HL-60 (cell line): ENCODE data around the gene GRID2.

Experiments
- DNase-seq, 2 experiments: peaks; one replicate each; pipeline ENCODE4 v3.0.0-alpha.2; 2010 to 2020; ENCODE audit warnings: low read depth in 1 of 2, low spot score in 1 of 2
- H3K27ac ChIP-seq: fragments of 250-450 bp; sonication (Bioruptor Pico); replicated peaks from 2 replicates; pipeline ENCODE4 v1.5.1; 2020; ENCODE audit warnings: mild to moderate bottlenecking, moderate library complexity
- H3K27me3 ChIP-seq: fragments of 250-450 bp; sonication (Bioruptor Pico); 2 replicates; pipeline ENCODE4 v1.5.1; 2021; ENCODE audit warnings: mild to moderate bottlenecking, moderate library complexity; ENCODE audit not compliant: insufficient read depth, poor library complexity, severe bottlenecking
- H3K4me3 ChIP-seq: replicated peaks from 2 replicates; pipeline ENCODE4 v1.5.1; 2011; ENCODE audit warnings: mild to moderate bottlenecking, control low read depth, low read length; ENCODE audit not compliant: insufficient read depth
- CTCF ChIP-seq: IDR thresholded peaks from one replicate; pipeline ENCODE4 v1.5.1; 2011; ENCODE audit warnings: low read length, control low read depth, inconsistent platforms; ENCODE audit not compliant: insufficient read depth
- GABPA ChIP-seq: IDR thresholded peaks from 2 replicates; pipeline ENCODE4 v1.6.1; 2012; ENCODE audit warnings: low read depth
- POLR2AphosphoS5 ChIP-seq: IDR thresholded peaks from 2 replicates; pipeline ENCODE4 v1.6.1; 2012; ENCODE audit warnings: low read depth
- REST ChIP-seq: IDR thresholded peaks from 2 replicates; pipeline ENCODE4 v1.6.1; 2012; ENCODE audit warnings: low read depth; ENCODE audit not compliant: insufficient replicate concordance
- SPI1 ChIP-seq: IDR thresholded peaks from 2 replicates; pipeline ENCODE4 v1.6.1; 2012; ENCODE audit warnings: low read depth, mild to moderate bottlenecking, borderline replicate concordance

The GRID2 gene

GRCh38 chr4:93317561-93317960 lies 1013.8 kb downstream of the GRID2 start:
- H3K4me3 ChIP-seq, result no peak overlapping the region
- H3K27ac ChIP-seq, result no peak overlapping the region
- DNase-seq, result no peak
- no peaks in the 10 kb centered on the region for H3K27me3 ChIP-seq
- TF ChIP-seq GABPA, result no peak
- TF ChIP-seq REST, result no peak
- TF ChIP-seq POLR2AphosphoS5, result no peak
- no peak for TF ChIP-seq SPI1
- TF ChIP-seq CTCF, result no peak

GRCh38 chr4:93319041-93319440 lies 1015.3 kb downstream of the GRID2 start:
- no peak overlapping the region for H3K4me3 ChIP-seq
- no peak for DNase-seq
- TF ChIP-seq CTCF, result no peak
- no peak for TF ChIP-seq GABPA
- TF ChIP-seq REST, result no peak
- no peak for TF ChIP-seq SPI1
- TF ChIP-seq POLR2AphosphoS5, result no peak

GRCh38 chr4:93320356-93320755 lies 1016.6 kb downstream of the GRID2 start:
- TF ChIP-seq SPI1 (no peak), GABPA (no peak), CTCF (no peak), REST (no peak), POLR2AphosphoS5 (no peak)
- DNase-seq, result no peak
- no peak overlapping the region for H3K27ac ChIP-seq

More at GRCh38 chr4:93319041-93319440, 1015.3 kb downstream of the GRID2 start:
- Histone ChIP-seq H3K27me3 (no peaks in the 10 kb centered on the region), H3K27ac (no peak overlapping the region)

More at GRCh38 chr4:93320356-93320755, 1016.6 kb downstream of the GRID2 start:
- no peak overlapping the region for H3K4me3 ChIP-seq
- H3K27me3 ChIP-seq, result no peaks in the 10 kb centered on the region
